GM18858 (cell line): ENCODE results near the gene FGF14.
A peak's percentile ranks its signal among the peaks of the same experiment; 100 is the strongest.

Experiments used
- ATAC-seq: cut with Tn5 transposase; IDR thresholded peaks from one replicate; pipeline ENCODE4 v1.9.1; 2021; ENCODE audit not compliant: unreplicated experiment

The FGF14 gene

GRCh38 chr13:102198418-102199311 lies 203.2 kb downstream of the FGF14 start:
- no peak for ATAC-seq

- no peak for ATAC-seq
Measured at GRCh38 chr13:102197193-102197592, 204.7 kb downstream of the FGF14 start.

DNA sequence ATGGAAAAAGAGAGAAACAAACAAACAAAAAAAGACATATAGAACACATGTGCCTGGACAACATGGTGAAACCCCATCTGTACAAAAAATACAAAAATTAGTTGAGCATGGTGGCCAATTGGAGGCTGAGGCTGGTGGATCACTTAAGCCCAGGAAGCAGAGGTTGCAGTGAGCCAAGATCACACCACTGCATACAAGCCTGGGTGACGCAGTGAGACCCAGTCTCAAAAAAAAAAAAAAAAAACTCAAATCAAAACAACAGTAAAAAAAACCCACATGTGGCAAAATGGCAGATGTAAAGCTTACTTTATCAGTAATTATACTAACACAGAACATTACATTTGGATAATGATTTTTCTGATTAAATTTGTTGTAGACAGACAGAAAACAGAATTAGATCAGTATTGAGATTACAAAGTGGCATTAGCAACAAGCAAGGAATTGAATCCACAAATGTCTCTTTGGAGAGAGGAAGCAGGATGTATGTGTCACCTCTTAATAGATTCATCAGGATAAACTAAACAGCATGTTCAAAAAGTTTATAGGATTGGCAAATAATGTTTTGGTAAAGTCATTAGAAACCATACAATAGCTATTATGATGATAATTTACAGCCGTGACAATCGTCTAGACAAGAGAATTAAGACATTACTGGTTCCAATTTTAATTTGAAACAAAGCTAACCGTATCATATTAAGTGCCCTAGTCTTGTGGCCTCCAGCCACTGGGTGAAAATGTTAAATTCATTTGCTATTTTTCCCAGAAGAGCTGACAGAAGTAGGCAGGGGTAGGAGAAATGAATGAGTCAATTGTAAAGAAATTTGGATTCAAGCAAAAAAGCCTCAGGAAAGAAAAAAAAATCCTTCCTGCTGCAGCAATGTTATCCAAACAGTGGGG lies 206.0 kb downstream of the FGF14 start:
- ATAC-seq, result no peak

DNA sequence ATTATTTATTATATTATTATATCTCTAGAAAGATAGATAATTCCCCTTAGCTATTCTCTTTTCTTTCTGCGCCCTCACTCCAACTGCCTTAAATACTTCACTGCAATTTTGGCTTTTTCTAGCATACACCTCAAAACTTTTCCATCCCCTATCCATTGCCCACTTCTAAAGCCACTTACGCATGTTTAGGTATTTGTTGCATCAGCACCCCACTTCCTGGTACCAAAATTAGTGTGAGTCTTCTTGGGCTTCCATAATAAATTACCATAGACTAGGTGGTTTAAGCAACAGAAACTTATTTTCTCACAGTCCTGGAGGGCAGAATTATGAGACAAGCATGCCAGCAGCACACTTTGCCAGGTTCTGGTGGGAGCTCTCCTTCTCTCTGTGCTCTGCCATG lies 209.0 kb downstream of the FGF14 start:
- ATAC-seq, result no peak

GRCh38 chr13:102191951-102192502 lies 209.8 kb downstream of the FGF14 start:
- no peak for ATAC-seq

DNA sequence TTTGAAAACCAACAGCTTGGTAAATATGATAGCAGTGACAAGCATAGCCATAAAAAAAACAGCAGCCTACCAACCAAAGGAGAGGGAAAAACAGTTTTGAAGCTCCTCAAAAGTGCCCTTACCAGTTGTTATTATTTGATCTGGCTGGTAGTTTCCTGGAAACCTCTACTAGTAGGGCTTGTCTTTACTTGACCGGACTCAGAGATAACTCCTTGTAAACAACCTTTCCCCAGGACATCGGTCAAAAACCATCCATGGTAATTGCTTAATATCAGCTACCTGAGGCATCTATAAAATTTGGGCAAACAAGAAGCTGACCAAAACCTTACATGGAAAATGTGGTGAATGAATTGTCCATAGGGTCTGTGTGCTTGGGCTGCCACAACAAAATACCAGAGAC lies 210.9 kb downstream of the FGF14 start:
- ATAC-seq, result no peak

GRCh38 chr13:102187313-102187712 lies 214.5 kb downstream of the FGF14 start:
- no peak for ATAC-seq

DNA sequence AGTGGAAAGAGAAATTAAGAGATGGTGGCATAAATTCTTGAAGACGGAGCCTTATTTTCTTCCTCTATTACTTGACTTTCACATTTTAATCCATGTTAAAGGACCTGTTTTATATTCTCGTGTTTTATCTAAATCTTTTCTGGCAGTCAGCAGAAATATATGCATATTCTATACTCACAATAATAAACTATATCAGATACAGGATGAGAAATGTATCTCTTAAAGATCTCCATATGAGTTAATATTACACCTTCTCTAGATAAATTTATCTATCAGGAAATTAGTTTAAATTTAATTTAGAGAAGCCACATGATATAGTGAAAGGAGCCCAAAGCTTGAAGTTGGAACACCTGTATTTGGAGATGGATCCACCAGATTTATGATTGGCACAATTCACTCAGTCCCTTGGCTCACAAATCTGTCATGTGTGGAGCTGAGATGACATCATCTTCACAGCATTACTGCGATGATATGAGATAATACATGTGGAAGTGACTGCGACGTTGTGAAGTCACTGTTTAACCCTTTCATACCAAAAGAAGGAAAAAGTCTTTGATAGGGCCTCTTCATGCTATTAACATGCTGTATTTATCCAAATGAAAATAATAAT lies 216.4 kb downstream of the FGF14 start:
- ATAC-seq, result no peak

DNA sequence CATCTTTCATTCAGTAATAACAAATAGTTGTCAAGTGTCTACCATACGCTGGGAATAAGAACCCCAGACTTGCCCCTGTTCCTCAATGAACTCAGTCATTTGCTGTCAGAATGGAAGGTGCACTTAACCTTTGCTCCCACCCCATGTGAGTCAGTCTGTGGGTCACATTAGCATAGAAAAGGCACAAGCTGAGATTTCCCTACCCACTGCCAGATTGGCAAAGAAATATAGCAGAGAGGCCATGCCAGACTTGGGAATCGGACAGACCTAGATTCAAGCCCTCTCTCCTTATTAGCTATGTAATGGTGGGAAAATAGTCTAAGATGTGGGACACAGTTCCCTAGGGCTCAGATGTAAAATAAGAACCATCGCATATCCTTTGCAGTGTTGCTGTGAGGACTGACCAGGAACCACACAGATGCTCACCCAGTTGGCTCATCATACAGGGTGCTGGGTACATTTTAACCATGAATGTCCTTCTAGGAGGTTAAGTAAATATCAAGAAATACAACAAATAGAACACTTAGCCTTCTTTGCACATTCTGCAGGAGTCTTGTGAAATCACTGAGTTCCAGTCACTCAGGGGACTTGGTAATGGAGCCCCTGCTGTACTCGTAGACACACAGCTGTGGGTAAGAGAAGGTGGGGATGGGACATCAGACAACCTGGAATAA lies 218.2 kb downstream of the FGF14 start:
- ATAC-seq, result no peak

- no peak for ATAC-seq
Measured at GRCh38 chr13:102182170-102182569, 219.7 kb downstream of the FGF14 start.

DNA sequence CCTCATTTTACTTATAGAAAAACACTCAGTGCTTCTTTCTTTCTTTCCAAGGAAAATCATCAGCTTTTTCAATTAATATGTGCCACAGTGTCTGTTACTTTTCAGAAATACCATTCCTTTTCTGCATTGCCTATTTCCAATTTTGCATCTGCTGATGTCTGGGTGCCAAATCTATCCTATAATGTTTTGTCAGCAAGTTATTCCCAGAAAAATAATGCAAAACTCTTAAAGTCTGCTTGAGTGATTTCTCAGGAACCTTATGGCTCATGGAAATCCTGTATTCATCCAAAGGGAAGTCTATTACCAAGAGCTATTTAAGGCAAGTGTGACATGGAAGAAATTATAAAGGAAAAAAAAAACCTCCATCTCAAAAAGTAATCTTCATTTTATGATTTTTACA lies 224.4 kb downstream of the FGF14 start:
- no peak for ATAC-seq

DNA sequence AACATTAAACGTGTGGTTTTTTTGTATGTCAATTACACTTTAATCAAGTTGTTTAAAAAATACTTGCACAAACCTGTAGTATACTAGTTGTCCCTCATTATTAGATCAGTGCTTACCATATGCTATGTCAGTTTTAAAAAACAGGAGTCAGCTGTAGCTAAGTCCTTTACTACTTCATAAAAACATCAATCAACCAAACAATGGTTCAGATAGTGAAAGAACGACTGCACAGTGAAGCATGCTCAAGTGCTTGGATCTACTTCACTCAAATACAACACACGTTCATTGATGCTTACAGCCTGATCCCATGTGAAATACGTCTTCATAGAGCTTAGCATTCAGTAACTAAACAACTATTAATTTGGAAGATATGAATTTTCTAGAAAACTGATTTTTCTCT lies 225.0 kb downstream of the FGF14 start:
- ATAC-seq, result no peak

- ATAC-seq, result no peak
Measured at GRCh38 chr13:102172406-102172805, 229.4 kb downstream of the FGF14 start.

DNA sequence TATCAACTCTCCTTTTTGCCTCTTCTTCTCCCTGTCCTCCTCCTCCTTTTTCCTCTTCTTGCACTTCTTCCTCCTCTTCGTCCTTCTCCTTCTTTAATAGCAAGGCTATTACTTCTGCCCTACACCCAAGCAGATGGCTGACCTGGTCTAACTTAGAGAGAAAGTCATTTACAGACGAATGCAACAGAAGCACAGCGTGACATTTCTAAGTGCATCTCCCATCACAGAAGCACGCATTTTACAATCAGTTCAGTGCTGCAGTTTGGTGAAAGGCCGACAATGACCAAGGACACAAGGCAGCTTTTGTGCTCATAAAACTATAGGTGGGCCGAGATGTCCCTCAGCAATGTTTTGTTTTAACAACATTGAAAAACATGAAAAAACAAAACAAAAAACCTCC lies 231.5 kb downstream of the FGF14 start:
- no peak for ATAC-seq

DNA sequence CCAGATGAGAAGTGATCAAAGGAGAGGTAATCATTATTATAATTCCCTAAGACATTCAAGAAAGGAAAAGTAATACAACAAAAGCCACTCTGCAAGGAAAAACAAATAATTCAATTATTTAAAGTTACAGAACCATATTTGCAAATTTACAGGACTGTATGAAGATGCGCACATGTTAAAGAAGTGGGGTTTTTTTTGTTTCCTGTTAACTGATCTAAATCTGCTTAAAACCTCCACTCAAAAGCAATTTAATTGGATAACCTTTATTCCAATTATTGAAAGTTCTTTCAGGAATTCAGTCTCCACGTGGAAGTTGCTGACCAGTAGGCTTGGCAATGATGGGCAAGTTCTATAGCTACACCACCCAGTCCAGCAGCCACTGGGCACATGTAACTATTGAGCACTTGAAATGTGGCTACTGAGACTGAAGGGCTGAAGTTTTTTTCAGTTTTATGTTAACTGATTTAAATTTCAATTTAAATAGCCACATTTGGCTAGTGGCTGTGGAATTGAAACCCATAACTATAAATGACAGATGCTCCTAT lies 232.3 kb downstream of the FGF14 start:
- no peak for ATAC-seq

DNA sequence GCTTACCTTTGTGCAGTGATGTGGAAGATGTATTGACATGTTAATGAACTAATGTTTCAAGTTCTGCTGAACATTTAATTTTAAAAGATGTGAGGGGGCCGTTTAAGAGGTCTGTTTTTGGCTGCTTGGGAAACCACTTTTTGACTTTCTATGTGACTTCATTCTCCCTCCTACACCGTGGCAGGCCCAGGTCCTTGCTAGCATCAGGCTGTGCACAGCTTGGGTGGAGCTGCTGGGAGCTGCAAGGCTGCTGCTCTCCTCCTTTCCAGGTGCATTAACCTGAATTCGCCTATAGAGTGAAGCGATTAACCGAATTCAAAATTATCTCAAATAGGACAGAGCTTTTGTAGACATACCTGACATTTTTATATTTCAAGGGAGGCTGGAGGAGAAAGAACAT lies 249.1 kb downstream of the FGF14 start:
- ATAC-seq, result no peak

- no peak for ATAC-seq
Measured at GRCh38 chr13:102147353-102147752, 254.5 kb downstream of the FGF14 start.

GRCh38 chr13:102145750-102146149 lies 256.1 kb downstream of the FGF14 start:
- ATAC-seq, result no peak

DNA sequence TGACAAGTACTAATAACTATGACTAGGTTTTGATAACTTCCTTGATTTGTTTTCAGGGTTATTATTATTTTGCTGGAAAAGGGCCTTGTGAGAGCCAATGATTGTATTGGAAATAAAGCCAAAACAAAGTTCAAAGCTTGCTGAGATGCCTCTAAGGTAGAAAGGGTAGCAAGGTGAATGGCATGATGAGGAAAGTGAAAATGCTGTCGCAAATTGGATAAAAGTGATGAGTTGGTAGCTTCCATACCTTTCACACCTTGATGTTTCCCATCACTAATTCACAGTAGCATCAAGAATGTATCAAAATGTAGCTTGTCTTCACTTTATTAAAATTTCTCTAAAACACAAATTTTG lies 259.4 kb downstream of the FGF14 start:
- no peak for ATAC-seq

DNA sequence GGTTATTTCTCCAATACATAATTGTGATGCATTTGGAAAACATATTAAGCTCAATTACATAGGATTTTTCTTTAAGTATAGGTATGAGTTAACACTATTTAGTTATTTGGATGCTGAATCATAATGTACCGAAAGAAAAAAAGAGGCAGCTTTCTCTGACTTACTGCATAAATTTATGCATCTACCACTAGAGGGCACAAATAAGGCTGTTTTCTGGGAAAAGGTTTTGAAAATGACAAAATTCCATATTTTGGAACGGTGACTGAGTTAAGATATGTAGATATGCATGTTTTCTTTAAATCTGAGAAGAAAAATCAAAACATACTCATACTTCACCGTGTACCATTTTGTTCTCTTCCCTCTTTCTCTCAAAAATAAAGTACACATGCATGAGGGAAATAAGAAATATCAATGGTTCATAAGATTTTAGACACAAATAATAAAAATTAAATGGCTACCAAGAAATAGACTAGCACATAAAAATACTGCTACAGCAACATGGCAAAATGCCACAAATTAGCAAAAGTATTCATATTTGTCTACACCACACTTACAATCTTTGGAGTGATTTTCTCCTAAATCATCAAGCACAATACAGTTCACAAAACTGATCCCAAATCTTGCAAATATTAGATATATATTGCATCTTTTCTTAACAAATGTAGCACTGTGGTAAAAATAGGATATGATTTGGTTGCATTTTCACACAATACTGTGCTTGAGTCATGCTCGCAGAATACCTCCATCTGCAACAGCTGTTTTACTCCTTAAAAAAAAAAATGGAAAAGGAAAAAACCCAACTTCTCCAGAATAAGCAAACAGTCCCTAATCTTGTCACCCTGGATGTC lies 260.0 kb downstream of the FGF14 start:
- peak; percentile 74 for ATAC-seq
